ENCODE measurements around the gene EXOC8.

- no peak for TF ChIP-seq CTCF (IDR thresholded peaks at IDR 0.05 in 8 of 11, conservative IDR thresholded peaks at IDR 0.05 in 3 of 11)
- TF ChIP-seq POLR2A (IDR thresholded peaks at IDR 0.05): no peak
- TF ChIP-seq POLR2AphosphoS5 (IDR thresholded peaks at IDR 0.05): no peak
Observed at GRCh38 chr1:231295938-231296337, 41.7 kb downstream of the EXOC8 start.

All from spleen (tissue), 7 donors.